ENCODE data around the gene NDUFV2. TPM values are rescaled to one million over a fixed set of nuclear protein-coding genes. Genes with fewer than 3 reads are reported as not detected.

The NDUFV2 gene
- total and polyA plus RNA-seq, 8 donors = 69.4 to 283 (median 218) TPM

DNA sequence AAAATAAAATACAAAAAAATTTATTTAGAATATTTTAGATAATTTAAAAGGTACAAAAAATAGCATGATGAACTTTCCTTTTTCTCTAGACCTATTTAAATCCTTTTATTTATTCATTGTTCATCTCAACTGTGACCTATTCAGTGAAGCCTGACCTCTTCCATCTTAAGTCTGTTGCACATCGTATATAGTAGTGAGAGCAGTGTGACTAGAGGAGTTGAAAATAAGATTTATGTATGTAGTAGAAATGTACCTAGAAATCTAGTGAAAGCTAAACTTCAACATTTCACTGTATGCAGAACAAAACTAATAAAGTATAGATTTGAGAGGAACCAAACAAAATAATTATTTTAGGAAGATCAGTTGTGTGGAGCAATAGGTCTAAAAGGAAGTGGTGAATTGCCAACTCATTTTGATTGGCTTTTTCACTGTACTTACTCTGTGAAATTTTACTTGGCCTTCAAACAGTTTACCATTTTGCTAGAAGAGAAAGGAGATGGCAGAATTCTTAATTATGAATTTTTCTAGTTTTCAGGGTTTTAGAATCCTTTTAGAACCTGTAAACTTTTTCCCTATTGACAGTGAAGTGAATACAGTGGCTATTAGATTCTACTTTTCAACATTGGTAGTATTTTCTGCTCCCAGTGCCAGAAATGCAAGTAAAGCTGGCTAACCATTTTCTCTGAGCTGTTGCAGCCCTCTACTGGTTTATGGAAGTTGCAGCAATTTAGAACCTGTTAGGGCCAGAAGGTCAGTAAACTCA is 45.1 kb downstream of the NDUFV2 start:
- Histone ChIP-seq H3K9me3 (no peaks in the 10 kb centered on the region), H3K27me3 (no peaks in the 10 kb centered on the region), H3K4me3 (no peak overlapping the region), H3K36me3 (no peaks in the 10 kb centered on the region), H3K27ac (peak overlapping the region in 4 of 5 donors; percentile 7 to 57 (median 52)), H3K4me1 (peaks cover 29 to 100% (median 67%) of the 10 kb centered on the region in 4 donors)
- TF ChIP-seq POLR2A (IDR thresholded peaks at IDR 0.05) (no peak), EP300 (IDR thresholded peaks at IDR 0.05) (no peak), POLR2AphosphoS5 (IDR thresholded peaks at IDR 0.05) (peak in 2 of 3 donors; percentile 44 to 55)
- TF ChIP-seq, protein P1, sequence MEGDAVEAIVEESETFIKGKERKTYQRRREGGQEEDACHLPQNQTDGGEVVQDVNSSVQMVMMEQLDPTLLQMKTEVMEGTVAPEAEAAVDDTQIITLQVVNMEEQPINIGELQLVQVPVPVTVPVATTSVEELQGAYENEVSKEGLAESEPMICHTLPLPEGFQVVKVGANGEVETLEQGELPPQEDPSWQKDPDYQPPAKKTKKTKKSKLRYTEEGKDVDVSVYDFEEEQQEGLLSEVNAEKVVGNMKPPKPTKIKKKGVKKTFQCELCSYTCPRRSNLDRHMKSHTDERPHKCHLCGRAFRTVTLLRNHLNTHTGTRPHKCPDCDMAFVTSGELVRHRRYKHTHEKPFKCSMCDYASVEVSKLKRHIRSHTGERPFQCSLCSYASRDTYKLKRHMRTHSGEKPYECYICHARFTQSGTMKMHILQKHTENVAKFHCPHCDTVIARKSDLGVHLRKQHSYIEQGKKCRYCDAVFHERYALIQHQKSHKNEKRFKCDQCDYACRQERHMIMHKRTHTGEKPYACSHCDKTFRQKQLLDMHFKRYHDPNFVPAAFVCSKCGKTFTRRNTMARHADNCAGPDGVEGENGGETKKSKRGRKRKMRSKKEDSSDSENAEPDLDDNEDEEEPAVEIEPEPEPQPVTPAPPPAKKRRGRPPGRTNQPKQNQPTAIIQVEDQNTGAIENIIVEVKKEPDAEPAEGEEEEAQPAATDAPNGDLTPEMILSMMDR (IDR thresholded peaks at IDR 0.05) = peak in 5 of 7 experiments; percentile 59 to 74 (median 63)
- DNase-seq = peak in 1 of 2 donors; percentile 85
- intact Hi-C loops (cut with DNase I; ENCODE audit: low total_unique reads) = no loop called here
- 5 to 18% (median 15%) methylated on average over 1 of the region's 1 CpG for WGBS, 5 donors

DNA sequence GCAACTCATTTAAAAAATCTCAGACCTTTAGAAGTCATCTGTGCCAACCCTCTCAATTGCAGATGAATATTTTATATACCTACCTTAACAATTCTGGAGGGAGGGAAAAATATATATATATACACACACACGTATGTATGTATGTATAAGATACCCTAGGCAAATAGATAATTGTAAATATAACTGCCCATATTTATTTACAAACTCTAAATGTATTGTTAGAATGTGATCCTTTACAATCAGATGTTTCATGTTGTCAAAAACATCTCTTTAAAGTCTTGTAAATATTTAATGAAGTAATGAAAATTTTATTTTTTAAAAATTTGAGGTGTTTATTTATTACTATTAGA is 45.7 kb downstream of the NDUFV2 start:
- intact Hi-C loops (cut with DNase I; ENCODE audit: low total_unique reads) = no loop called here
- H3K36me3 ChIP-seq = no peaks in the 10 kb centered on the region
- H3K9me3 ChIP-seq = no peaks in the 10 kb centered on the region
- 9 to 32% (median 16%) methylated on average over 1 of the region's 1 CpG for WGBS, 5 donors
- no peak for DNase-seq
- H3K4me1 ChIP-seq = peaks cover 34 to 100% (median 69%) of the 10 kb centered on the region in 4 donors
- no peak for TF ChIP-seq POLR2A (IDR thresholded peaks at IDR 0.05)
- TF ChIP-seq, protein P1 (IDR thresholded peaks at IDR 0.05) = no peak
- no peak for TF ChIP-seq EP300 (IDR thresholded peaks at IDR 0.05)
- no peak for TF ChIP-seq POLR2AphosphoS5 (IDR thresholded peaks at IDR 0.05)
- H3K4me3 ChIP-seq = no peak overlapping the region
- no peaks in the 10 kb centered on the region for H3K27me3 ChIP-seq
- H3K27ac ChIP-seq = peak overlapping the region in 2 of 5 donors; percentile 47 to 57

DNA sequence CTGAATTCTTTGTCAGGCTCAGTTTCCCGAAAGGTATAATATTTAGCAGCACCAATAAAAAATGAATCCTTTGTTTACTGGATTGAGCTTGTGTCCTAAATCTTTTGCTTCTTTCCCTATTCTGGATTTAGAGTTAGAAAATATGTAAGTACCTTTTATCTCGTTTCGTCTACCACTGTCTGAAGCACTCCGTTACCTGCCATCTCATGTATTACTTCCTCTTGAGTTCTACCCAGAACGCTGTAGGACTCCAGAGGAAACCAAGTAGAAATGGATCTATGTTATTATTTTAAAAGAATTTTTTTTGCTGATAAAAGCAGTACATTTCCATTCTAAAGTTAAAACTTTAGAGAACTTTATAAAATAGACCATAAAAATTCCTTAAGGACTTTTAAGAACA is 47.6 kb downstream of the NDUFV2 start:
- WGBS, 5 donors = 55 to 80% (median 68%) methylated on average over 5 of the region's 5 CpGs
- no peak for DNase-seq
- H3K9me3 ChIP-seq = no peaks in the 10 kb centered on the region
- TF ChIP-seq POLR2AphosphoS5 (IDR thresholded peaks at IDR 0.05) = no peak
- TF ChIP-seq, protein P1 (IDR thresholded peaks at IDR 0.05) = no peak
- TF ChIP-seq POLR2A (IDR thresholded peaks at IDR 0.05) = no peak
- no peak for TF ChIP-seq EP300 (IDR thresholded peaks at IDR 0.05)
- no peaks in the 10 kb centered on the region for H3K27me3 ChIP-seq
- no peak overlapping the region for H3K27ac ChIP-seq
- intact Hi-C loops (cut with DNase I; ENCODE audit: low total_unique reads) = loop anchor here (10.0 kb wide), 1 partner anchor 75 kb away; no protein-coding TSS in a partner anchor
- H3K4me3 ChIP-seq = no peak overlapping the region
- no peaks in the 10 kb centered on the region for H3K36me3 ChIP-seq
- peaks cover 29 to 100% (median 67%) of the 10 kb centered on the region in 4 donors for H3K4me1 ChIP-seq

DNA sequence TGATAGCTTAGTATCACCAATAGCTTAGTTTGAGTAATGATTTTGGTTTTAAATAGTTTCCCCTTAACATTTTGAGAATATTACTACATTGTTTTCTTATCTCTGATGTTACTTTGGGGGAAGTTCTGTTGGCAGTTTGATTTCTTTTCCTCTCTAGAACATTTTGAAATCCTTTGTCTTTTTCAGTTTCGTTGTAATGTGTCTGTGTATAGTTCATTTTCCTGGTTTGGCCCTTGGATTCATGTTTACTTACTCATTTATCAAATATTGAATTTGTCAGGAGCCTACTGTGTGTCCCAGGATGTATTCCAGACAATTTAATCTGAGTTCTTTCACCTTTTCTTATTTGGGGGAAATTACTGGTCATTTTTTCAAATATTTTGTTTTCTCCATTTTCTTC is 50.8 kb downstream of the NDUFV2 start:
- 18 to 47% (median 32%) methylated on average over 1 of the region's 1 CpG for WGBS, 5 donors
- Histone ChIP-seq H3K27me3 (no peaks in the 10 kb centered on the region), H3K4me1 (peaks cover 19 to 76% (median 51%) of the 10 kb centered on the region in 4 donors), H3K27ac (peak overlapping the region in 1 of 5 donors; percentile 4), H3K9me3 (no peaks in the 10 kb centered on the region), H3K4me3 (no peak overlapping the region), H3K36me3 (no peaks in the 10 kb centered on the region)
- no peak for DNase-seq
- intact Hi-C loops (cut with DNase I; ENCODE audit: low total_unique reads) = loop anchor here (10.0 kb wide), 1 partner anchor 78 kb away; no protein-coding TSS in a partner anchor
- TF ChIP-seq POLR2AphosphoS5 (IDR thresholded peaks at IDR 0.05) (no peak), POLR2A (IDR thresholded peaks at IDR 0.05) (no peak), EP300 (IDR thresholded peaks at IDR 0.05) (no peak)
- TF ChIP-seq, protein P1 (IDR thresholded peaks at IDR 0.05) = no peak

All from stomach (tissue), 9 donors.